DOHH2 (cell line): Measurements from ENCODE around the gene MRPS21.

ENCODE experiments used
- H3F3A ChIP-seq: fragments of 200-600 bp; sonication (generic), shearing (Covaris generic); 2 replicates; pipeline ENCODE4 v1.6.0; 2016; ENCODE audit warnings: antibody characterized with exemption, mild to moderate bottlenecking; ENCODE audit not compliant: control insufficient read depth, insufficient read depth
- H3K27ac ChIP-seq: fragments of 200-600 bp; sonication (generic); 2 replicates; pipeline ENCODE4 v1.5.1; 2014; ENCODE audit warnings: low read depth, mild to moderate bottlenecking, low read length, moderate library complexity
- H3K27me3 ChIP-seq: fragments of 200-600 bp; sonication (generic); 2 replicates; pipeline ENCODE4 v1.6.1; 2014; ENCODE audit warnings: mild to moderate bottlenecking, low read length, mixed read lengths; ENCODE audit not compliant: control insufficient read depth
- H3K36me3 ChIP-seq: fragments of 200-600 bp; sonication (generic); 2 replicates; pipeline ENCODE4 v1.6.1; 2014; ENCODE audit warnings: mild to moderate bottlenecking, low read length, moderate library complexity, mixed read lengths; ENCODE audit not compliant: control insufficient read depth
- H3K4me1 ChIP-seq: fragments of 200-600 bp; sonication (generic); 2 replicates; pipeline ENCODE4 v1.6.1; 2014; ENCODE audit warnings: mild to moderate bottlenecking, low read length, mixed read lengths; ENCODE audit not compliant: control insufficient read depth
- H3K4me2 ChIP-seq: fragments of 200-600 bp; sonication (generic); 2 replicates; pipeline ENCODE4 v1.6.0; 2014; ENCODE audit warnings: mild to moderate bottlenecking, low read length, moderate library complexity
- H3K4me3 ChIP-seq: fragments of 200-600 bp; sonication (generic); 2 replicates; pipeline ENCODE4 v1.5.1; 2014; ENCODE audit warnings: mild to moderate bottlenecking, low read length, mixed read lengths
- H3K79me2 ChIP-seq: fragments of 200-600 bp; sonication (generic); 2 replicates; pipeline ENCODE4 v1.6.1; 2014; ENCODE audit warnings: mild to moderate bottlenecking, low read length, mixed read lengths; ENCODE audit not compliant: control insufficient read depth
- H3K9me2 ChIP-seq: fragments of 200-600 bp; sonication (generic); replicated peaks from 2 replicates; pipeline ENCODE4 v1.6.1; 2014; ENCODE audit warnings: mild to moderate bottlenecking, low read length, mixed read lengths; ENCODE audit not compliant: control insufficient read depth
- H3K9me3 ChIP-seq: fragments of 200-600 bp; sonication (generic); 2 replicates; pipeline ENCODE4 v1.6.1; 2014; ENCODE audit warnings: antibody characterized with exemption, low read length, mixed read lengths; ENCODE audit not compliant: control insufficient read depth, insufficient read depth
- H4K20me1 ChIP-seq: fragments of 200-600 bp; sonication (generic); 2 replicates; pipeline ENCODE4 v1.6.0; 2014; ENCODE audit warnings: low read depth, mild to moderate bottlenecking, antibody characterized with exemption, low read length, moderate library complexity; ENCODE audit not compliant: control insufficient read depth, insufficient read depth
- CTCF ChIP-seq: fragments of 200-600 bp; sonication (generic); IDR thresholded peaks from one replicate; pipeline ENCODE4 v1.5.1; 2014; ENCODE audit warnings: antibody characterized with exemption, mild to moderate bottlenecking, low read depth, low read length; ENCODE audit not compliant: poor library complexity, severe bottlenecking
- EZH2phosphoT487 ChIP-seq: fragments of 200-600 bp; sonication (generic); IDR thresholded peaks from 2 replicates; pipeline ENCODE4 v1.6.1; 2017; ENCODE audit warnings: borderline replicate concordance, mild to moderate bottlenecking, antibody characterized with exemption, low read length, moderate library complexity, mixed read lengths

MRPS21 gene

GRCh38 chr1:150321826-150322166, 28.1 kb downstream of the MRPS21 start:
- no peaks in the 10 kb centered on the region for H3F3A ChIP-seq
- peak overlapping the region; percentile 71 for H3K27ac ChIP-seq
- peak overlapping the region; percentile 69 for H3K4me2 ChIP-seq
- peaks cover 50% of the 10 kb centered on the region for H3K79me2 ChIP-seq
- H3K4me3 ChIP-seq, result peak overlapping the region; percentile 99
- 0 out of 2 replicates have a peak, but pooled peaks cover 4% of the 10 kb centered on the region for H4K20me1 ChIP-seq
- TF ChIP-seq CTCF (no peak), EZH2phosphoT487 (no peak)
- H3K9me3 ChIP-seq, result no peaks in the 10 kb centered on the region
- peaks cover 47% of the 10 kb centered on the region for H3K36me3 ChIP-seq
- H3K4me1 ChIP-seq, result peaks cover 12% of the 10 kb centered on the region
- H3K27me3 ChIP-seq, result no peaks in the 10 kb centered on the region
- H3K9me2 ChIP-seq, result no peaks in the 10 kb centered on the region

- Histone ChIP-seq H3K9me3 (no peaks in the 10 kb centered on the region), H3K27me3 (no peaks in the 10 kb centered on the region), H3K27ac (no peak overlapping the region), H3F3A (no peaks in the 10 kb centered on the region), H3K79me2 (peaks cover 52% of the 10 kb centered on the region), H4K20me1 (0 out of 2 replicates have a peak, but pooled peaks cover 4% of the 10 kb centered on the region), H3K4me2 (peak overlapping the region; percentile 69), H3K9me2 (no peaks in the 10 kb centered on the region), H3K36me3 (peaks cover 52% of the 10 kb centered on the region), H3K4me3 (peak overlapping the region; percentile 99), H3K4me1 (peaks cover 12% of the 10 kb centered on the region)
- no peak for TF ChIP-seq CTCF
- no peak for TF ChIP-seq EZH2phosphoT487
Observed at GRCh38 chr1:150322310-150322709, 28.6 kb downstream of the MRPS21 start.

GRCh38 chr1:150332651-150333290, 39.1 kb downstream of the MRPS21 start:
- H3K27me3 ChIP-seq, result no peaks in the 10 kb centered on the region
- H3K4me2 ChIP-seq, result no peak overlapping the region
- H3K4me1 ChIP-seq, result no peaks in the 10 kb centered on the region
- H3K36me3 ChIP-seq, result peaks cover 83% of the 10 kb centered on the region
- H3K9me3 ChIP-seq, result no peaks in the 10 kb centered on the region
- no peak overlapping the region for H3K27ac ChIP-seq
- H3K9me2 ChIP-seq, result no peaks in the 10 kb centered on the region
- no peak for TF ChIP-seq EZH2phosphoT487
- TF ChIP-seq CTCF, result no peak
- H3K79me2 ChIP-seq, result peaks cover 8% of the 10 kb centered on the region
- no peak overlapping the region for H3K4me3 ChIP-seq
- H3F3A ChIP-seq, result no peaks in the 10 kb centered on the region
- H4K20me1 ChIP-seq, result no peaks in the 10 kb centered on the region
